C4-2B (cell line): ENCODE results near the gene AMOTL2.

Experiments
- H3K27ac ChIP-seq: fragments of 450-650 bp; 2 replicates; pipeline ENCODE4 v1.5.1; 2017
- ZFX ChIP-seq: fragments of 450-650 bp; IDR thresholded peaks from 2 replicates; pipeline ENCODE4 v1.6.1; 2017
- TF ChIP-seq, protein P1 (sequence below): fragments of 450-650 bp; conservative IDR thresholded peaks from 2 replicates; pipeline ENCODE4 v1.5.1; 2017; ENCODE audit warnings: mild to moderate bottlenecking

The AMOTL2 gene

DNA sequence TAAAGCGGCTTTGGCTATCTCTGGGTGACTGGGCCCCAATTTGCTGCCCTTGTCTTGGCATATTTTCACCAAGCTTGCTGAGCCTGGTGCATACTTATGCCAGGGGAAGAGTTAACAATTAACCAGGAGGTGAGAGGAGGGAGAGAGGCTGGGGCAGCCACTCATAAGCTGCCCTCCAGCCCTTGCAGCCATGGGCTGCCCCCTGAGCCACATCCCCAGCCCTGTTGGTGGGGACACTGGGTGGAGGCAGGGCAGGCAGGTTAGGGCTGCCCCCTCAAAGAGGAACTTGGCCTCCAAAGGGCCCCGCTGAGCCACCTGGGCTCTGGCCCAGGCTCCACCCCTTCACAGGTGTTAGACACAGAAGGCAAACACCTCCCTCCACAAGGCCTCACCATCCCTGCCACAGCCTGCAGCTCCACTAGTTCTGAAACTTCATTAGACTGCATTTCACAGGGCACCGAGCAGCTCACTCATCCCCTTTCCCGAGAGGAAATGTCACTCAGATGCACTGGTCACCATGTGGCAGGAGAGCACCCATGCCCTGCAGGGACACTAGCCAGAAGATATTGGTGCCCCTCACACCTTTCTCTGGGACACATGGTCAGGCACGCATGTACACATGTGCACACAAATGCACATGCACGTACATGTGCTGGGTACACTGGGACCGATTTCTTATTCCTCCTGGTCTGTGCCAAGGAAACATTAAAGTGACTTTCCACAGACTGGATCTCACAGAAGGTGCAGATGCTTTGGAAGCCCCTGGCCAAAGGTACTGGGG is 20.2 kb downstream of the AMOTL2 start:
- no peak overlapping the region for H3K27ac ChIP-seq
- TF ChIP-seq, protein P1, sequence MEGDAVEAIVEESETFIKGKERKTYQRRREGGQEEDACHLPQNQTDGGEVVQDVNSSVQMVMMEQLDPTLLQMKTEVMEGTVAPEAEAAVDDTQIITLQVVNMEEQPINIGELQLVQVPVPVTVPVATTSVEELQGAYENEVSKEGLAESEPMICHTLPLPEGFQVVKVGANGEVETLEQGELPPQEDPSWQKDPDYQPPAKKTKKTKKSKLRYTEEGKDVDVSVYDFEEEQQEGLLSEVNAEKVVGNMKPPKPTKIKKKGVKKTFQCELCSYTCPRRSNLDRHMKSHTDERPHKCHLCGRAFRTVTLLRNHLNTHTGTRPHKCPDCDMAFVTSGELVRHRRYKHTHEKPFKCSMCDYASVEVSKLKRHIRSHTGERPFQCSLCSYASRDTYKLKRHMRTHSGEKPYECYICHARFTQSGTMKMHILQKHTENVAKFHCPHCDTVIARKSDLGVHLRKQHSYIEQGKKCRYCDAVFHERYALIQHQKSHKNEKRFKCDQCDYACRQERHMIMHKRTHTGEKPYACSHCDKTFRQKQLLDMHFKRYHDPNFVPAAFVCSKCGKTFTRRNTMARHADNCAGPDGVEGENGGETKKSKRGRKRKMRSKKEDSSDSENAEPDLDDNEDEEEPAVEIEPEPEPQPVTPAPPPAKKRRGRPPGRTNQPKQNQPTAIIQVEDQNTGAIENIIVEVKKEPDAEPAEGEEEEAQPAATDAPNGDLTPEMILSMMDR: no peak
- TF ChIP-seq ZFX: no peak

DNA sequence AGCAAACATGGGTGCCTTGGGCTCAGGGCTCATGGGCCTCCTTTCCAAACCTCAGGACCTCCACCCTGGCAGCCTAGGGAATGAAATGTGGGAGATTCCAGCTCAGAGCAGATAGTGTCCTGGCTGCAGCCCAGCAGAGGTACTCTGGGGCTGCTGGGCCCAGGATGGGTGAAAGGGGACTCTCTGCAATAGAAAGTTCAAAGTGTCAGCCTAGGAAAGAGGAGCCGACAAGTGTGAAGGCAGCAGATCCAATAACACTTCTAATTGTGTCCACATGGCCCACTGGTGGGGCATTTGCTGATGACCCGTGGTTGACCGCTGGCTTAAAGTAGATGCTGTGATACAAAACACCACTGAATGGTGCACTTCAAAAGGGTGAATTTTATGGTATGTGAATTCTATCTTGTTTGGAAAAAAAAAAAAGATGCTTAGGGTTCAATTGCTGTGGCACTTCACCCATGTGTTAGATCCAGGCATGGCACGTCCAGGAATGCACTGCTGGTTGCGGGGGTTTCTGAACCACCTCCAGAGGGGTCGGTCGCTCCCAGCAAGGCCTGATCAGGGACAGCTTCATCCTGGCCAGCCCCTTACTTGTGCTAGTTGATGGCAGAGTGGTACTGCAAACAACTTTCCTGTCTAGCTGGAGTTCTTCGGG is 20.9 kb downstream of the AMOTL2 start:
- no peak overlapping the region for H3K27ac ChIP-seq

DNA sequence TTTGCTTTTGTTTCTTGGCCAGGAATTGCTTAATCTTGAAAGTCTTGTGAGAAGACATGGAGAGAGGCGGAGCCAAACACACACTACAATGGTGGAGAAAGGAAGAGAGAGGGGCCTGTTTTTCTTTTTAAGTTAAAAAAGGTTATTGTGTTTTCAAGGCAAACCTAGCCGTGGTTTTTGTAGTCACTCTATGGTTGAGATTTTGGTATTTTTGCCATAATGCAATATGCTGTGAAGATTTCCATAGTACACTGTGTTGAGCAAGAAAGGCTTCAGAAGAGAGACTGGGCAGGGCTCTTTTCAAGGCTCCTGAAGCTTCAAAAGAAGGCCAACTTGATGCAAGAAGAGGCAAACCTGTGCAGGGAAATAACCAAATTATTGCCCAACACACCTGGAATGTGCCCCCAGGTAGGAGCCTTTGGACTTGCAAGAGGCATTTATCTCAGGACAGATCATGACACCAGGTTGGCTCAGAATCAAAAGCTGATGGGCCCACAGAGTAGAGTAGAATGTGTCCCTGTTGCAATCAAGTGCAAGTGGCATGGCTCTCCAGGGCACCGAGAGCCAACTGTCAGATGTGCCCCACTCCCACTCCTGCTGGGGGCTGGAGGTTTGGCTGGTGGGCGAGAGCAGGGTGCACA is 22.1 kb downstream of the AMOTL2 start:
- TF ChIP-seq, protein P1: no peak
- no peak for TF ChIP-seq ZFX
- H3K27ac ChIP-seq: no peak overlapping the region

More for the DNA sequence above, 20.9 kb downstream of the AMOTL2 start:
- TF ChIP-seq, protein P1: no peak
- TF ChIP-seq ZFX: no peak

DNA sequence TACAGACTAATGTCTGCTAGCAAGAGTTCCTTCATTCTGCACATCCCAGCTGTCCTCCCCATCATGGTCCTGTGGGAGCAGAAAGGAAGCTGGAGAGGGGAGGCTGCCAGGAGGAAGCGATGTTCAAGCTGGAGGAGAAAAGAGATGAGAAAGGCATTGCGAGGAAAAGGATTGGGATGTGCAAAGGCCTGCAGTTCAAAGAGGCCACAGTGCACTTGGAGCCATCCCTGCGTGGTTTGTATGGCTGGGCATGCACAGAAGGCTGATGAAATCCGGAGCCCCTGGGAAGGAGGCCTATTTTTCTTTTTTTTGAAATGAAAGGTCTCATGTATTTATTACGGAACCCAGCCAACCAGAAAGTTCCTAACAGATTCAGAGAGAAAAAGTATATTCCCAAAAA is 22.8 kb downstream of the AMOTL2 start:
- TF ChIP-seq, protein P1: no peak
- no peak for TF ChIP-seq ZFX
- no peak overlapping the region for H3K27ac ChIP-seq

DNA sequence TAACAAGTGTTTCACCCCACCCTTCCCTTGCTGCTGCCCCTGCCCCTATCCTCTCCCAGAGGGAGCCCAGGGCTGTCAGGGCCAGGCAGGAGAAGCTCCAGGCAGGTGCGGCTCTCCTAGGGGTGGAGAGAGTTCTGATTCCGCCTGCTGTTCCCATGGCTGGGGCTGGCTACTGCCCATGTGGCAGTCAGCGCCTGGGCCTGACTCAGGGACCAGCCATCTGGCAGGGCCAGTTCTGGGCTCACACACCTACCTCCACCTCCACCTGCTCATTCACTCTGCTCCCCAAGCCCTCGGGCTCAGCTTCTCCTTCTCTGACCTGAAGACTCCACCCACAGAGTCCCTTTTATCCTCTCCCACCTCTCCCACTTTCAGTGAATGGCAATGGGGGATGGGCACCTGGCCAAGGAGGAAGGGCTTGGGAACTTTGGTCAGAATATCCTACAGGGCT is 23.4 kb downstream of the AMOTL2 start:
- no peak for TF ChIP-seq ZFX
- TF ChIP-seq, protein P1: no peak
- no peak overlapping the region for H3K27ac ChIP-seq

DNA sequence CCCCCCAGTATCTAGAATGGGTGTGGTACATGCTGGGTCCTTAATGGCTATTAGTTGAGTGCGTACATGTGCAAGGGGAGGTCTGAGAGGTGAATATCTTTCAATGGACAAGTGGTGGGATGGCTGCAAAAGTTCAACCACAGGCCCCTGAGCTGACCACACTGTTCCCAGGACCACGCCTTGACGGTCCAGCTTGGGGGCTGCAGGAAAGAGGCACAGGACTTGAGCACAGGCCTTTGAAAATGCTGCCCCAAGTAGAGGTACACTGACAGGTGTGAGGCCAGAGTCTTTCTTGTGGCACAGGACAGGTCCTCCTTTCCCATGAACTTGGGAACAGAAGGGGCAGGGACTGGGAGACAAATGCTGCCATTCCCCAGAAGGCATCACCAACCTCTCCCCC is 24.0 kb downstream of the AMOTL2 start:
- TF ChIP-seq, protein P1: no peak
- TF ChIP-seq ZFX: no peak
- no peak overlapping the region for H3K27ac ChIP-seq

DNA sequence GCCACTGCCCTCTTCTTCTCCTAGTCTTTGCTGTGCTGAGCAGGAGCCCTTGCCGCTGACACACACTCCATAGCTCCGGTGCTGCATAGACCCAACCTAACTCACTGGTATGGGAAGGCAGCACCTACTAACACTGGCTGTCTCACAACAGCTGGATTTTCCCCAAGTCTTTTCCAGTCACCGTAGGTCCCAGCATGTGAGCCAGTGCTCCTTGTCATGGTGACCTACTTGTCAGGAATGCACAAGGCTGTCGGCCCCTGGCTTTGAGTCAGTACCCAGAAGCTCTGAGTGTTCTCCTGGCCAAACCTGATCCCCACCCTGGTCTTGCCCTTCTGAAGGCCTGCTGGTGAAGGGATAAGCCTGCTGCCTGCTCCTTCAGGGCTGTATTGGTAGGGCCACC is 25.7 kb downstream of the AMOTL2 start:
- no peak overlapping the region for H3K27ac ChIP-seq
- TF ChIP-seq, protein P1: no peak
- TF ChIP-seq ZFX: no peak
